ENCODE measurements around the gene AGFG2. TPM values are rescaled to one million over a fixed set of nuclear protein-coding genes. Genes with fewer than 3 reads are reported as not detected.

Gene AGFG2
- total and polyA plus RNA-seq, 2 of the 4 experiments (the other 2 are of a cell fraction), result 3.0 to 10.0 TPM

DNA sequence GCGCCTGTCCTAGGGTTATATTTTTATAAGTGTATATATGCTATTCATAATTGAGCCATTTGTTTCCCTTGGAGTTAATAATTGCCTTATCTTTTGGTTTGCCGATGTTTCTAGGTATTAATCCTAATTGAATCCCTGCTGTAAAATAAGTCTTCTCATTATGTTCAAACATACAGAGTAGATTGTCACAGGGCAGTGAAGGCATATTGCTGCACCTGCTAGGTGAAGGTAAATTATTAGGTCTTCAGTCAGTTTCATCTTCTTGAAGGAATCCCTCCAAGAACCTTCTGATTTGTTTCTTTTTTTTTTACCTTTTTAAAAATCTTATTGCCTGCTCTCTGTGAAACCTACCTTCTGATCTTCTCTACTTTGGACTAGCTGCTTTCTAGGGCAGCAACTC is 17.9 kb upstream of the AGFG2 start:
- Histone ChIP-seq H3K27me3 (ENCODE audit: control insufficient read depth, insufficient read depth, low read length) (peaks cover 6% of the 10 kb centered on the region), H3K4me1 (ENCODE audit: control insufficient read depth, insufficient read depth, low read length) (no peaks in the 10 kb centered on the region; the same call in 1 of the 2 replicates), H3K9me3 (ENCODE audit: control insufficient read depth, insufficient read depth, low read length) (no peaks in the 10 kb centered on the region), H3K18ac (ENCODE audit: low read depth, low read length) (no peak overlapping the region), H4K20me1 (ENCODE audit: insufficient read depth, low read length) (no peaks in the 10 kb centered on the region), H2AK9ac (replicated peaks; ENCODE audit: low read depth, low read length, poor library complexity) (no peak overlapping the region), H3K36me3 (ENCODE audit: control insufficient read depth, insufficient read depth, low read length) (no peaks in the 10 kb centered on the region), H3K27ac (ENCODE audit: insufficient read depth, low read length) (no peak overlapping the region), H4K91ac (ENCODE audit: insufficient read depth, low read depth, low read length) (no peak overlapping the region), H2AFZ (replicated peaks; ENCODE audit: low read length, poor library complexity) (no peak overlapping the region), H2BK120ac (ENCODE audit: low read depth, low read length) (no peak overlapping the region), H4K5ac (ENCODE audit: low read depth, low read length) (no peak overlapping the region), H3K56ac (ENCODE audit: extremely low read depth, insufficient read depth, low read length) (no peak overlapping the region), H3K4me3 (ENCODE audit: insufficient read depth, low read depth, low read length) (no peak overlapping the region), H3K4me2 (ENCODE audit: low read depth, low read length) (no peak overlapping the region), H4K8ac (ENCODE audit: low read depth in 2 of 2, low read length in 2 of 2) (no peak overlapping the region), H2AK5ac (ENCODE audit: low read depth, low read length) (no peak overlapping the region), H3K14ac (replicated peaks; ENCODE audit: low read depth, low read length) (no peak overlapping the region), H3K9me1 (ENCODE audit: insufficient read depth, low read length) (no peaks in the 10 kb centered on the region), H2BK5ac (ENCODE audit: low read depth, low read length, poor library complexity, severe bottlenecking) (no peak overlapping the region), H2BK15ac (ENCODE audit: low read depth, low read length) (no peak overlapping the region), H3K79me1 (ENCODE audit: low read depth in 1 of 2, low read length in 2 of 2) (no peaks in the 10 kb centered on the region), H3K4ac (ENCODE audit: low read depth, low read length) (no peak overlapping the region), H3K23ac (ENCODE audit: low read depth, low read length) (no peak overlapping the region), H3K9ac (ENCODE audit: low read depth, low read length) (no peak overlapping the region), H2BK20ac (ENCODE audit: low read depth, low read length) (no peak overlapping the region)
- POLR2A ChIA-PET (ENCODE audit: unreplicated experiment), result no interaction called here
- no CpG with 5 or more reads among the region's 2 CpGs for WGBS, 2 experiments (ENCODE audit: extremely low coverage in 2 of 2, insufficient read length in 1 of 2)
- DNase-seq, result no peak
- ATAC-seq (ENCODE audit: low read depth), result no peak
- intact Hi-C loops (cut with micrococcal nuclease), result no loop called here
- CTCF ChIA-PET, result interaction anchor here (0.6 kb wide), 1 partner anchor 1783 kb away, joined by 3 read pairs; no protein-coding TSS in a partner anchor
- in situ Hi-C loops (cut with MboI; ENCODE audit: low sequenced_read_pairs), result no loop called here
- no TSS peak for BruUV-seq (replicated peaks)
- TF ChIP-seq CHD1 (IDR thresholded peaks at IDR 0.05; ENCODE audit: low read depth, low read length), result no peak
- TF ChIP-seq FOS (IDR thresholded peaks at IDR 0.05; ENCODE audit: low read depth, low read length), result no peak
- TF ChIP-seq, protein P1, sequence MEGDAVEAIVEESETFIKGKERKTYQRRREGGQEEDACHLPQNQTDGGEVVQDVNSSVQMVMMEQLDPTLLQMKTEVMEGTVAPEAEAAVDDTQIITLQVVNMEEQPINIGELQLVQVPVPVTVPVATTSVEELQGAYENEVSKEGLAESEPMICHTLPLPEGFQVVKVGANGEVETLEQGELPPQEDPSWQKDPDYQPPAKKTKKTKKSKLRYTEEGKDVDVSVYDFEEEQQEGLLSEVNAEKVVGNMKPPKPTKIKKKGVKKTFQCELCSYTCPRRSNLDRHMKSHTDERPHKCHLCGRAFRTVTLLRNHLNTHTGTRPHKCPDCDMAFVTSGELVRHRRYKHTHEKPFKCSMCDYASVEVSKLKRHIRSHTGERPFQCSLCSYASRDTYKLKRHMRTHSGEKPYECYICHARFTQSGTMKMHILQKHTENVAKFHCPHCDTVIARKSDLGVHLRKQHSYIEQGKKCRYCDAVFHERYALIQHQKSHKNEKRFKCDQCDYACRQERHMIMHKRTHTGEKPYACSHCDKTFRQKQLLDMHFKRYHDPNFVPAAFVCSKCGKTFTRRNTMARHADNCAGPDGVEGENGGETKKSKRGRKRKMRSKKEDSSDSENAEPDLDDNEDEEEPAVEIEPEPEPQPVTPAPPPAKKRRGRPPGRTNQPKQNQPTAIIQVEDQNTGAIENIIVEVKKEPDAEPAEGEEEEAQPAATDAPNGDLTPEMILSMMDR (conservative IDR thresholded peaks at IDR 0.05; ENCODE audit: low read depth, low read length), result no peak
- no peak for TF ChIP-seq MAFK (IDR thresholded peaks at IDR 0.05; ENCODE audit: low read depth, low read length)
- TF ChIP-seq MXI1 (IDR thresholded peaks at IDR 0.05; ENCODE audit: borderline replicate concordance, low read depth, low read length), result no peak
- TF ChIP-seq, protein P2, sequence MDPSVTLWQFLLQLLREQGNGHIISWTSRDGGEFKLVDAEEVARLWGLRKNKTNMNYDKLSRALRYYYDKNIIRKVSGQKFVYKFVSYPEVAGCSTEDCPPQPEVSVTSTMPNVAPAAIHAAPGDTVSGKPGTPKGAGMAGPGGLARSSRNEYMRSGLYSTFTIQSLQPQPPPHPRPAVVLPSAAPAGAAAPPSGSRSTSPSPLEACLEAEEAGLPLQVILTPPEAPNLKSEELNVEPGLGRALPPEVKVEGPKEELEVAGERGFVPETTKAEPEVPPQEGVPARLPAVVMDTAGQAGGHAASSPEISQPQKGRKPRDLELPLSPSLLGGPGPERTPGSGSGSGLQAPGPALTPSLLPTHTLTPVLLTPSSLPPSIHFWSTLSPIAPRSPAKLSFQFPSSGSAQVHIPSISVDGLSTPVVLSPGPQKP (IDR thresholded peaks at IDR 0.05; ENCODE audit: borderline replicate concordance, low read depth, low read length), result no peak
- dilution Hi-C loops (cut with HindIII; ENCODE audit: low sequenced_read_pairs, unreplicated experiment), result no loop called here
